ENCODE results near the gene CIT. TPM values are rescaled to one million over a fixed set of nuclear protein-coding genes. Genes with fewer than 3 reads are reported as not detected.
A peak's percentile ranks its signal among the peaks of the same experiment; 100 is the strongest.

The CIT gene
- total and polyA plus RNA-seq, 9 of the 15 experiments (the other 6 are each of a cell fraction or from before 2014, with no cell fraction given): 1.1 to 46.7 (median 21.3) TPM

DNA sequence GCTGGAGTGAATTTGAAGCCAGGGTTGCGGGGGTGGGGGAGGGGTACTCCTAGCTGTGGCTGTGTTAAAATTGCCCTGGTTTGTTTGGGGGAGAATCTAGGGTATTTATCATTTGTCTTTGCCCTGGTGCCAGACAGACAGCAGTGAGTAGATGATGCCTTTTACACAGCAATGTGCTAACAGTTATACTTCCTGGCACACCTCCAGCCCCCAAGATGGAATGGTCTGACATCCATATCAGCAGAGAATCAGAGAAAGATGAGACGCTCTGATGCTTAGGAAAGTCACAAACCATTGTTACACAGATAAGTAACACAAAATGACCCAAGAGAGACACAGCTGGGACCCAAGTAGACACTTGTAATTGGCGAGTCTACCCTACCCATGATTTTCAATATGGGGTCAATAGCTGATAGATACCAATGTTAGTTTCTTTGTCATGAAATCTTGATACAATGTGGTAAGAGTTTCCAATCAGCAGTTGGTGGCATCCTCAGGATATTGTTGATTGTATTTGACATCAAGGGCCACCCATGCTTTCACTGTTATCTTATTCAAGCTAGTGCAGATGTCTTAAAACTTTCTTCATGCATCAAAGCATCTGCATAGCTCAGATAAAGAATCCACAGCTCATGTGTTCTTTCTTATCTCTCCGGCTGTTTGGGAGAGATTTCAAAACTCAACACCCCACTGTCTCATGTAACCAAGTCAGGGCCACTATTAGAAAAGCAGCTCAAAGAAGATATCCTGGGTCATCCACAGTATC lies 211.8 kb downstream of the CIT start (continued):
- peak; percentile 80; the same call in 1 of the 2 replicates for TF ChIP-seq CLOCK (CRISPR knock-in tag; IDR thresholded peaks at IDR 0.05; ENCODE audit: borderline replicate concordance)
- TF ChIP-seq ESRRA (IDR thresholded peaks at IDR 0.05; ENCODE audit: borderline replicate concordance, low read depth): peak; percentile 63; the same call in 1 of the 2 replicates
- peak; percentile 71 for TF ChIP-seq NFE2 (IDR thresholded peaks at IDR 0.05; ENCODE audit: low read depth)
- no peak for TF ChIP-seq TAF7 (tag; IDR thresholded peaks at IDR 0.05)
- peak; percentile 94 for TF ChIP-seq ERF (CRISPR knock-in tag; IDR thresholded peaks at IDR 0.05)
- peak; percentile 97 for TF ChIP-seq GATAD2B (IDR thresholded peaks at IDR 0.05; ENCODE audit: borderline replicate concordance)
- peak; percentile 79; the same call in 1 of the 2 replicates for TF ChIP-seq ZNF79 (CRISPR knock-in tag; IDR thresholded peaks at IDR 0.05; ENCODE audit: low read depth)
- peak; percentile 82 for TF ChIP-seq ZBTB17 (CRISPR knock-in tag; IDR thresholded peaks at IDR 0.05)
- peak; percentile 100 for TF ChIP-seq TAL1 (IDR thresholded peaks at IDR 0.05)
- peak; percentile 99 for TF ChIP-seq TCF3 (CRISPR knock-in tag; IDR thresholded peaks at IDR 0.05)
- no peak for TF ChIP-seq PCBP1 (IDR thresholded peaks at IDR 0.05; ENCODE audit: low read depth, low read length, poor library complexity, severe bottlenecking)
- TF ChIP-seq ELF4 (CRISPR knock-in tag; IDR thresholded peaks at IDR 0.05): peak; percentile 98
- TF ChIP-seq CREBBP (IDR thresholded peaks at IDR 0.05; ENCODE audit: low read depth, low read length): no peak
- TF ChIP-seq ZNF398 (CRISPR knock-in tag; IDR thresholded peaks at IDR 0.05): no peak
- TF ChIP-seq ZNF280B (CRISPR knock-in tag; IDR thresholded peaks at IDR 0.05): no peak
- no peak for TF ChIP-seq XRCC4 (IDR thresholded peaks at IDR 0.05; ENCODE audit: extremely low read depth, insufficient read depth, insufficient read length)
- TF ChIP-seq FOXJ2 (tag; IDR thresholded peaks at IDR 0.05): peak; percentile 92
- TF ChIP-seq SMAD4 (CRISPR knock-in tag; conservative IDR thresholded peaks at IDR 0.05): peak; percentile 99
- TF ChIP-seq ZNF436 (CRISPR knock-in tag; IDR thresholded peaks at IDR 0.05): no peak
- TF ChIP-seq NR2C1 (IDR thresholded peaks at IDR 0.05): no peak; the same call in 1 of the 2 replicates
- peak; percentile 88 for TF ChIP-seq NR2C1 (tag; IDR thresholded peaks at IDR 0.05)
- TF ChIP-seq TCF7L2 (IDR thresholded peaks at IDR 0.05; ENCODE audit: low read depth, low read length): 0 out of 2 replicates have a peak, but pooled peaks have one; percentile 50
- TF ChIP-seq KLF13 (tag; IDR thresholded peaks at IDR 0.05; ENCODE audit: borderline replicate concordance, low read depth): 0 out of 2 replicates have a peak, but pooled peaks have one; percentile 22

Measured in K562 (cell line).